Sigmoid colon (tissue), 7 donors: Measurements from ENCODE around the gene FNDC11. TPM values are rescaled to one million over a fixed set of nuclear protein-coding genes. Genes with fewer than 3 reads are reported as not detected.
"Not testable (repeated sequence)": the region's sequence is repeated elsewhere in the genome, so short reads cannot be mapped to it uniquely, and the experiment has no call there.

ENCODE experiments used
- DNase-seq: peaks from one replicate; pipeline ENCODE4 v3.0.0-alpha.2; 2019
- H3K27ac ChIP-seq, 4 donors: fragments of 200-600 bp; sonication (generic); one replicate each; pipeline ENCODE4 v1.5.1; 2016 to 2019; ENCODE audit warnings: mild to moderate bottlenecking in 1 of 4
- H3K27me3 ChIP-seq, 3 donors: fragments of 200-600 bp; sonication (generic); one replicate each; pipeline ENCODE4 v1.5.1; 2019; ENCODE audit warnings: mild to moderate bottlenecking in 1 of 3
- H3K36me3 ChIP-seq, 4 donors: fragments of 200-600 bp; sonication (generic); one replicate each; pipeline ENCODE4 v1.5.1; 2016 to 2019
- H3K4me1 ChIP-seq, 4 donors: fragments of 200-600 bp; sonication (generic); one replicate each; pipeline ENCODE4 v1.5.1; 2017 to 2019
- H3K4me3 ChIP-seq, 4 donors: fragments of 200-600 bp; sonication (generic); one replicate each; pipeline ENCODE4 v1.5.1; 2017 to 2019; ENCODE audit warnings: mild to moderate bottlenecking in 2 of 4, moderate library complexity in 1 of 4
- H3K9me3 ChIP-seq, 4 donors: fragments of 200-600 bp in 3 of 4; sonication (generic) in 3 of 4; one replicate each; pipeline versions ENCODE4 v1.5.1 to v1.6.1; 2013 to 2019
- CTCF ChIP-seq, 4 experiments: fragments of 450-650 bp in 3 of 4; fragments of 200-600 bp in 1 of 4; IDR thresholded peaks; one replicate each; pipeline ENCODE4 v1.5.1; 2016 to 2019; ENCODE audit warnings: antibody characterized with exemption in 4 of 4, mild to moderate bottlenecking in 3 of 4, moderate library complexity in 2 of 4
- EP300 ChIP-seq, 4 donors: sonication (generic); formaldehyde crosslinking; IDR thresholded peaks; one replicate each; pipeline ENCODE4 v1.6.1; 2017; ENCODE audit warnings: antibody characterized with exemption in 4 of 4
- POLR2A ChIP-seq, 2 donors: fragments of 450-650 bp; IDR thresholded peaks; one replicate each; pipeline ENCODE4 v1.6.1; 2016; ENCODE audit warnings: antibody characterized with exemption in 2 of 2, mild to moderate bottlenecking in 2 of 2, moderate library complexity in 2 of 2
- POLR2AphosphoS5 ChIP-seq, 4 donors: sonication (generic); formaldehyde crosslinking; IDR thresholded peaks; one replicate each; pipeline ENCODE4 v1.6.1; 2017; ENCODE audit warnings: antibody characterized with exemption in 4 of 4
- WGBS, 2 donors: extraction: QIAGEN DNeasy Blood & Tissue Kit; methylation state at CpG; one replicate each; pipeline ENCODE4 v1.1.7; 2013; 5-methylcytosine and 5-hydroxymethylcytosine counted together
- intact Hi-C: fragments of 100-400 bp; cut with DNase I; formaldehyde crosslinking; loops from one replicate; pipeline ENCODE4 v1.15.1; 2023
- polyA plus RNA-seq, 3 donors: library from polyadenylated mRNA; stranded (reverse); fragments of 200-250 nt; gene quantifications; one replicate each; pipeline ENCODE4 v1.2.3, GENCODE V29; 2013
- total RNA-seq, 4 donors: library from RNA; depleted of rRNA; stranded (reverse); fragments of >200 nt; gene quantifications; one replicate each; pipeline ENCODE4 v1.1.0, GENCODE V29; 2016
- donor health status: healthy with polysubstance abuse.
- donor health status: Bipolar disorder and iron deficiency.
- donor health status: healthy.

The FNDC11 gene
- total and polyA plus RNA-seq, 7 donors = under 0.01 to 0.55 (median 0.41) TPM; not detected in 1

- intact Hi-C loops = no loop called here
- Histone ChIP-seq H3K4me1 (peaks cover 0 to 2% (median 0%) of the 10 kb centered on the region in 4 donors), H3K4me3 (no peak overlapping the region), H3K27ac (no peak overlapping the region), H3K27me3 (peaks cover 0 to 35% (median 12%) of the 10 kb centered on the region in 3 donors), H3K36me3 (no peaks in the 10 kb centered on the region), H3K9me3 (peaks cover 0 to 6% (median 2%) of the 10 kb centered on the region in 4 donors)
- 91 to 92% methylated on average over 30 of the region's 30 CpGs for WGBS, 2 donors
- no peak for DNase-seq
- TF ChIP-seq POLR2AphosphoS5 (IDR thresholded peaks at IDR 0.05) (no peak), POLR2A (IDR thresholded peaks at IDR 0.05) (no peak), CTCF (IDR thresholded peaks at IDR 0.05) (no peak), EP300 (IDR thresholded peaks at IDR 0.05) (no peak)
Measured at GRCh38 chr20:63507083-63507743, 46.7 kb upstream of the FNDC11 start.

DNA sequence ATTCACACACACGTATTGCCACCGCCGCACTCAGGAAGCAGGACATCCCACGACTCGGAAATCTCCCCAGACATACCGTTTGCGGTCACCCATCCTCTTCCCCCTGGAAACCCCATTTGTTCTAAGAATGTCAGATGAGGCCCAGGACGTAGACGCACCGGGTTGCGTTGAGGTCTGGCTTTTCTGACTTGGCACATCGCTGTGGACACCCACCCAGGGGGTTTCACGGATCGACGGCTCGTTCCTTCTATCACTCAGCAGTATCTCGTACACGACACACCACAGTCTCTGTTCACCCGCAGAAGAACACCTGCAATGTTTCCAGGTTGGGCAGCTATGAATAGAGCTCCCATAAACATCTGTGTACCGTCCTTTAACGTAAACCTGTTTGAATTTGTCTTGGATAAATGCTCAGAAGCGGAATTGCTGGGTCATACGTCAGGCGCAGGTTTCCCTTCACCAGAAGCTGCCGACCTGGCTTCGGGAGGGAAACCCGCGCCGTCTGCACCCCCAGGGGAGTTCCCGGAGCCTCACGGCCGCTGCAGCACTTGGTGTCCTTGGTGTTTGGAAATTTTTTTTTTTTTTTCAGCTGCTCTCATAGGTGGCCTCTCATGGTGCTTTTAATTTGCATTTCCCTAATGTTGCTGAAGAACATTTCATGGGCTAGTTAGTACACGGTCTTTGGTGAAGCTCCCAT lies 45.7 kb upstream of the FNDC11 start:
- intact Hi-C loops = no loop called here
- whole genome bisulfite sequencing, 2 donors = 86 to 89% methylated on average over 33 of the region's 33 CpGs
- Histone ChIP-seq H3K4me1 (no peaks in the 10 kb centered on the region), H3K9me3 (peaks cover 0 to 6% (median 2%) of the 10 kb centered on the region in 4 donors), H3K4me3 (no peak overlapping the region), H3K27ac (no peak overlapping the region), H3K27me3 (peaks cover 0 to 35% (median 12%) of the 10 kb centered on the region in 3 donors), H3K36me3 (no peaks in the 10 kb centered on the region)
- TF ChIP-seq POLR2AphosphoS5 (IDR thresholded peaks at IDR 0.05) (no peak), CTCF (IDR thresholded peaks at IDR 0.05) (no peak), EP300 (IDR thresholded peaks at IDR 0.05) (no peak), POLR2A (IDR thresholded peaks at IDR 0.05) (no peak)
- DNase-seq = no peak

DNA sequence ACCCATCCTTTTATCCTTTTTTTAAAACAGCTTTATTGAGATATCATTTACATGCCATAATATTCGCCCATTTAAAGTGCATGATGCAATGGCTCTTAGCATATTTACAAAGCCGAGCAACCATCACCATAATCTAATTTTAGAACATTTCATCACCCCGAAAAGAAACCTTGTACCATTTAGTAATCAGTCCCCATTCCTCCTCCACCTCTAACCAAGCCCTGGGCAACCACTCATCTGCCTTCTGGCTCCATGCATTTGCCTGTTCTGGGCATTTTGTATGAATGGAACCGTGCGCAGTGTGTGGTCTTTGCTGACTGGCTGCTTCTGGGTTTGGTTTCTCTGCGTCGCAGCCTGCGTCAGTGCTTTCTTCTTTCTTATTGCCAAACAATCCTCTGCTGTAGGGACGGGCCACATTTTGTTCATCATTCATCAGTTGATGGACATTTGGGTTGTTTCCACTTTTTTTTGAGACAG lies 44.8 kb upstream of the FNDC11 start:
- H3K27me3 ChIP-seq = peaks cover 0 to 38% (median 12%) of the 10 kb centered on the region in 3 donors
- intact Hi-C loops = no loop called here
- TF ChIP-seq POLR2A (IDR thresholded peaks at IDR 0.05) (no peak), CTCF (IDR thresholded peaks at IDR 0.05) (no peak)
- DNase-seq = no peak
- H3K4me1 ChIP-seq = no peaks in the 10 kb centered on the region
- WGBS, 2 donors = 83 to 91% methylated on average over 9 of the region's 9 CpGs
- H3K27ac ChIP-seq = no peak overlapping the region
- peaks cover 0 to 6% (median 2%) of the 10 kb centered on the region in 4 donors for H3K9me3 ChIP-seq
- no peak overlapping the region for H3K4me3 ChIP-seq
- H3K36me3 ChIP-seq = no peaks in the 10 kb centered on the region

DNA sequence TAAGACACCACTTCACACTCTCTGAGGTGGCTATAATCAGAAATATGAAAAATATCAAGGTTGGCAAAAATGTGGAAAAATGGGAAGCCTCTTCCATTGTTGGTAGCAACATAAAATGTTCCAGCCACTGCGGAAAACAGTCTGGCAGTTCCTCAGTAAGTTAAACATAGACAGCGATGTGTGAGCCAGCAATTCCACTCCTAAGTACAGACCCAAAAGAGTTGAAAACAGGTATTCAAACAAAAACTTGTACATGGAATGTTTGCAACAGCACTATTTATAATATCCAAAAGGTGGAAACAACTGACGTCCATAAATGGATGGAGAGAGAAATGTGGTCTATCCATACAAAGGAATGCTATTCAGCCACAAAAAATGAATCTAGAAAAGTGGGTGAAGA lies 40.8 kb upstream of the FNDC11 start:
- Histone ChIP-seq H3K9me3 (no peaks in the 10 kb centered on the region), H3K36me3 (no peaks in the 10 kb centered on the region), H3K27me3 (peaks cover 0 to 37% (median 8%) of the 10 kb centered on the region in 3 donors), H3K4me1 (no peaks in the 10 kb centered on the region), H3K4me3 (no peak overlapping the region), H3K27ac (no peak overlapping the region)
- TF ChIP-seq EP300 (IDR thresholded peaks at IDR 0.05) = no peak
- no peak for TF ChIP-seq POLR2A (IDR thresholded peaks at IDR 0.05)
- TF ChIP-seq POLR2AphosphoS5 (IDR thresholded peaks at IDR 0.05) = no peak
- TF ChIP-seq CTCF (IDR thresholded peaks at IDR 0.05) = no peak
- no peak for DNase-seq
- WGBS, 2 donors = 86 to 90% methylated on average over 3 of the region's 3 CpGs
- intact Hi-C loops = no loop called here

DNA sequence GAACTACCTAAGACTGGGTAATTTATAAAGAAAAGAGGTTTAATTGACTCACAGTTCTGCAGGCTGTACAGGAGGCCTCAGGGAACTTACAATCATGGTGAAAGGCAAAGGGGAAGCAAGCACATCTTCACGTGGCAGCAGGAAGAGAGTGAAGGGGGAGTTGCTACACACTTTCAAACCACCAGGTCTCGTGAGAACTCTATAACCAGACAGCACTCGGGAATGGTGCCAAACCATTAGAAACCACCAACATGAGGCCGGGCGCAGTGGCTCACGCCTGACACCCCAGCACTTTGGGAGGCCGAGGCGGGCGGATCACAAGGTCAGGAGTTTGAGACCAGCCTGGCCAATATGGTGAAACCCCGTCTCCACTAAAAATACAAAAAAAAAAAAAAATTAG lies 39.4 kb upstream of the FNDC11 start:
- DNase-seq, H3K4me1 ChIP-seq, H3K36me3 ChIP-seq, intact Hi-C loops, H3K27ac ChIP-seq, H3K9me3 ChIP-seq, H3K4me3 ChIP-seq: not testable (repeated sequence)
- H3K27me3 ChIP-seq = peaks cover 0 to 26% (median 6%) of the 10 kb centered on the region in 3 donors
- WGBS, 2 donors = 62 to 71% methylated on average over 10 of the region's 10 CpGs
